ENCODE data around the gene PCCA.
"Not testable (repeated sequence)": the region's sequence is repeated elsewhere in the genome, so short reads cannot be mapped to it uniquely, and the experiment has no call there.

PCCA gene, protein sequence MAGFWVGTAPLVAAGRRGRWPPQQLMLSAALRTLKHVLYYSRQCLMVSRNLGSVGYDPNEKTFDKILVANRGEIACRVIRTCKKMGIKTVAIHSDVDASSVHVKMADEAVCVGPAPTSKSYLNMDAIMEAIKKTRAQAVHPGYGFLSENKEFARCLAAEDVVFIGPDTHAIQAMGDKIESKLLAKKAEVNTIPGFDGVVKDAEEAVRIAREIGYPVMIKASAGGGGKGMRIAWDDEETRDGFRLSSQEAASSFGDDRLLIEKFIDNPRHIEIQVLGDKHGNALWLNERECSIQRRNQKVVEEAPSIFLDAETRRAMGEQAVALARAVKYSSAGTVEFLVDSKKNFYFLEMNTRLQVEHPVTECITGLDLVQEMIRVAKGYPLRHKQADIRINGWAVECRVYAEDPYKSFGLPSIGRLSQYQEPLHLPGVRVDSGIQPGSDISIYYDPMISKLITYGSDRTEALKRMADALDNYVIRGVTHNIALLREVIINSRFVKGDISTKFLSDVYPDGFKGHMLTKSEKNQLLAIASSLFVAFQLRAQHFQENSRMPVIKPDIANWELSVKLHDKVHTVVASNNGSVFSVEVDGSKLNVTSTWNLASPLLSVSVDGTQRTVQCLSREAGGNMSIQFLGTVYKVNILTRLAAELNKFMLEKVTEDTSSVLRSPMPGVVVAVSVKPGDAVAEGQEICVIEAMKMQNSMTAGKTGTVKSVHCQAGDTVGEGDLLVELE

GRCh38 chr13:100088644-100089464, at the start of gene PCCA:
TSS of gene PCCA (plus strand) at chr13:100089093. CDS start at chr13:100089121, 28 bp downstream.
- TF ChIP-seq POLR2A (IDR thresholded peaks at IDR 0.05; ENCODE audit: low read length), result peak; percentile 31
- no peak for TF ChIP-seq GATA1 (IDR thresholded peaks at IDR 0.05; ENCODE audit: low read depth, low read length)
- peak; percentile 86 to 87 for DNase-seq

- TF ChIP-seq POLR2A (IDR thresholded peaks at IDR 0.05; ENCODE audit: low read length) (no peak), GATA1 (IDR thresholded peaks at IDR 0.05; ENCODE audit: low read depth, low read length) (no peak)
- no peak for DNase-seq
Observed at GRCh38 chr13:100039740-100040139, 49.2 kb upstream of the PCCA start.

DNA sequence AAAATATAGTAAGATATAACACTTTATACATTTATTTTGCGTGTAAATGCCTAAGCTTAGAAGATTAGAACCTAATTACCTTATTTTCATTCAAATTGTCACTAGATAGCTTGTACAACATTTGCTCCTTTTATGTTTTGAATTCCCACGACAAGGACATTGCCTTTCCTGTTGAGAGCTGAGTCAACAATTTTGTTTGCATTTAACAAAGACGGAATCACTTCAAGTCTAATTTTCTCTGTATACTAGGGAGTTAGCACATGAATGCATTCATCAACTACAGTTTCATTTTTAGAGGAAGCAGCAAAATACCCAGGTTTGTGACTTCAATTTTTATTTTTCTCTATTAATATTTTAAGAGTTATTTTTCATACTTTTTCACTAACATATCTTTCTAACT, 48.7 kb upstream of the PCCA start:
- no peak for DNase-seq

DNA sequence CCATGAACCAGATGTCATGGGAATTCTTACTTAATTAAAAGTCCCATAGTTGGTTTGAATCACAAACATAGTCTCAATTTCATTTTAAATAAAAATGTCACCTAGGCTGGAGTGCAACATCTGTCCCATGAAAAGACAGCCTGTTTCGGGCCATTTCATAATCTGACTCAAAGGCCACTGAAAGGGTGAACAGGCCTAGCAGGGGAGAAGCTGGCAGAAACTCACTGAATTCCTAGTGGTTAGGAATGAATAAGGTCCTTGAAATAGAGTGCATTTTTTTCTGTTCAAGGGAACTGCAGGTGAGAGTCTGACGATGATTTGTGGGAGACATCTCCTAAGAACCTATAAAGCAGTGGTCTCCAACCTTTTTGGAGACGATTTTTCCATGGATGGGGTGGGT, 44.0 kb upstream of the PCCA start:
- DNase-seq, result no peak

More for the DNA sequence above, 48.7 kb upstream of the PCCA start:
- no peak for TF ChIP-seq POLR2A (IDR thresholded peaks at IDR 0.05; ENCODE audit: low read length)
- TF ChIP-seq GATA1 (IDR thresholded peaks at IDR 0.05; ENCODE audit: low read depth, low read length), result no peak

DNA sequence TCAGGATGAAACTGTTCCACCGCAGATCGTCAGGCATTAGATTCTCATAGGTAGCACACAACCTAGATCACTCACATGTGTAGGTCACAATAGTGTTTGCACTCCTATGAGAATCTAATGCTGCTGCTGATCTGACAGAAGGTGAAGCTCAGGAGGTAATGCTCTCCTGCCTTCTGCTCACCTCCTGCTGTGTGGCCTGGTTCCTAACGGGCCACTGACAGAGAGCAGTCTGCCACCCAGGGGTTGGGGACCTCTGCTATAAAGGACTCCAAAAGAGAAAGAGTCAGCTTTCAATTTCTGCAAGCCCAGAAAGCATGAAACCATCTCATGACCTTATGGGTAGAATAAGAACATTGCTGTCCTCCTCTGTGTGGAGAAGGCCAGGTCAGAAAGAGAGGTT, 43.5 kb upstream of the PCCA start:
- TF ChIP-seq GATA1 (IDR thresholded peaks at IDR 0.05; ENCODE audit: low read depth, low read length), result no peak
- no peak for TF ChIP-seq POLR2A (IDR thresholded peaks at IDR 0.05; ENCODE audit: low read length)
- DNase-seq, result no peak

More for the DNA sequence above, 44.0 kb upstream of the PCCA start:
- TF ChIP-seq POLR2A (IDR thresholded peaks at IDR 0.05; ENCODE audit: low read length), result no peak
- no peak for TF ChIP-seq GATA1 (IDR thresholded peaks at IDR 0.05; ENCODE audit: low read depth, low read length)

DNA sequence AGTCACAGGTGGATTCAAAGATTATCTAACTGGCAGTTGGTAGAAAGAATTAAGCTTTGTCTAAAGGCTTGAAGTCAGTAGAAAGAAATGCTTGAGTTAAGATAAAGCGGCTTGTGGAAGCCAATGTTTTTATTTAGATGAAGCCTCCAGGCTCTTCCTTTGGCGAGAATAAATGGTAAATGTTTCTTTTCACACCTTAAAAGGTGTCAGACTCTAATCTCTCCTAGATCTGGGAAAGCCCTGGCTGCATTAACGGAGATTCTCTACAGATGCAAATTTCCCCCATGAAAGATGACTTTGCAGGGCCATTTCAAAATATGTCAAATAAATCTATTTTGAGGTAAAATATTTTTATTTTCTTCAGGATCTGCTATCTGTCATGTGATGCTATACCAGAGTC, 37.8 kb upstream of the PCCA start:
- TF ChIP-seq GATA1 (IDR thresholded peaks at IDR 0.05; ENCODE audit: low read depth, low read length) (no peak), POLR2A (IDR thresholded peaks at IDR 0.05; ENCODE audit: low read length) (no peak)
- DNase-seq, result no peak

DNA sequence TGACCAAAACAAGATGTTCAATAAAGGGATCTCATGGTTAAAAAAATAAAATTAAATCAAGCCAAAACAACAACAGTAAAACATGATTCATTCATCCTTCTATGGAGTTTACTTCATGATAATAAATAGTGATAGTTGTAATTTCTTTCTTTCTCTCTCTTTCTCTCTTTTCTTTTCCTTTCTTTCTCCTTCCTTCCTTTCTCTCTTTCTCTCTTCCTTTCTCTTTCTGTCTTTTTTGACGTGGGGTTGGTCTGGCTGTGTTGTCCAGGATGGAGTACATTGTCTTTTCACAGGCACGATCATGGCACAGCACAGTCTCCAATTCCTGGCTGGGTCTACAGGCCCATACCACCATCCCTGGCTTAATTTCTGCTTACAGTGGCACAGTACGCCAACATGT, 29.1 kb upstream of the PCCA start:
- DNase-seq, result no peak
- TF ChIP-seq GATA1 (IDR thresholded peaks at IDR 0.05; ENCODE audit: low read depth, low read length) (no peak), POLR2A (IDR thresholded peaks at IDR 0.05; ENCODE audit: low read length) (no peak)

DNA sequence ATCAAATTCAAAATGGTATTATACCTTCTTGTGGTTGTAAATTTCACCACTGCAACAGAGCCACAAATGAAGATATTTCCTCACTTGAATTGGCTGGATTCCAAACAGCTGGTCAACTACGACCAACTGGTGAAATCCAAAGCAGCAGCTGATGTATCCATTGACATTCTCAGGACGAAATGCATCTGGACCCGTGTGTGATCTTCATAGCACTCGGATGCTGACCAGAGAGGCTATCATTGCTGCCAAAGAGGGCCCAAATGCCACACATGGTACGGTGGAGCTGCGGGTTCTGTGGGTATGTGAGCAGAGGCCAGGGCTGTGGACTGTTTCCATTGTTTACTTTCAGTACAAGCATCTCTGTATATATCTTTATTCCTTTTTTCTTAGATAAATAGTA, 25.6 kb upstream of the PCCA start:
- TF ChIP-seq POLR2A (IDR thresholded peaks at IDR 0.05; ENCODE audit: low read length) (no peak), GATA1 (IDR thresholded peaks at IDR 0.05; ENCODE audit: low read depth, low read length) (no peak)
- no peak for DNase-seq

GRCh38 chr13:100063906-100064305, 25.0 kb upstream of the PCCA start:
- TF ChIP-seq POLR2A (IDR thresholded peaks at IDR 0.05; ENCODE audit: low read length), result no peak
- no peak for TF ChIP-seq GATA1 (IDR thresholded peaks at IDR 0.05; ENCODE audit: low read depth, low read length)
- DNase-seq, result no peak

DNA sequence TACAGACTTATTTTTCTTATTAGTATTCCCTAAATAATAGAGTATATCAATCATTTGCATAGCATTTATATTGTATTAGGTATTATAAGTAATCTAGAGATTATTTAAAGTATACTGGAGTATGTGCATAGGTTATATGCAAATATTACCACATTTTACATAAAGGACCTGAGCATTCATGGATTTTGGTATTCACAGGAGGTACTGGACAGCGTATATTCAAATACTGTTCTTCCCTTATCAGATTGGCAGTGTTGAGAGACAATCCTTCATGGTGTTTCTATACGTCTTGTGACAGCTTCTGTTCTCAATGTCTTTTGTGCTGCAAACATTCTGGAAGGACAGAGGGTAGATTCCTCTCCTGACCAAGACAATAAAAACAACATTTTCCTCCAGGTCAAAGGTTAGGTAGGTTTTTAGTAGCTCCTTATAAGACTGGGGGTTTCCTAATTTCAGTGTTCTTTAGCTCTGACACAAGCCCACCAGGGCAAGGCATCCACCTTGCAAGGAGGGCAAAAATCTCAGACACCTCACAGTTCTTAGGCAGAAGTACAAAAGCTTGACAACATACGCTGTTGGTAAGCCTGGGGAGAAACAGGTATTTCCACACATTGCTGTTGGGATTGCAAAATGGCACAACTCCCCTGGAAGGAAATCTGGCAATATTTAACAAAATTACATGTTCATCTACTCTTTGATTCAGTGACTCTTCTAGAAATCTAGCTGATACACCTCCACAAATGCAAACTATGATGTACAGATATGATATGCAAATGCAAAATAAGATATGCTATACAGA, 20.6 kb upstream of the PCCA start:
- TF ChIP-seq POLR2A (IDR thresholded peaks at IDR 0.05; ENCODE audit: low read length), result no peak
- no peak for TF ChIP-seq GATA1 (IDR thresholded peaks at IDR 0.05; ENCODE audit: low read depth, low read length)
- DNase-seq, result no peak

- no peak for DNase-seq
Observed at GRCh38 chr13:100069278-100069677, 19.6 kb upstream of the PCCA start.

GRCh38 chr13:100075700-100076587, 12.9 kb upstream of the PCCA start:
- TF ChIP-seq GATA1 (IDR thresholded peaks at IDR 0.05; ENCODE audit: low read depth, low read length) (no peak), POLR2A (IDR thresholded peaks at IDR 0.05; ENCODE audit: low read length) (no peak)
- no peak for DNase-seq

More at GRCh38 chr13:100069278-100069677, 19.6 kb upstream of the PCCA start:
- TF ChIP-seq GATA1 (IDR thresholded peaks at IDR 0.05; ENCODE audit: low read depth, low read length) (no peak), POLR2A (IDR thresholded peaks at IDR 0.05; ENCODE audit: low read length) (no peak)

DNA sequence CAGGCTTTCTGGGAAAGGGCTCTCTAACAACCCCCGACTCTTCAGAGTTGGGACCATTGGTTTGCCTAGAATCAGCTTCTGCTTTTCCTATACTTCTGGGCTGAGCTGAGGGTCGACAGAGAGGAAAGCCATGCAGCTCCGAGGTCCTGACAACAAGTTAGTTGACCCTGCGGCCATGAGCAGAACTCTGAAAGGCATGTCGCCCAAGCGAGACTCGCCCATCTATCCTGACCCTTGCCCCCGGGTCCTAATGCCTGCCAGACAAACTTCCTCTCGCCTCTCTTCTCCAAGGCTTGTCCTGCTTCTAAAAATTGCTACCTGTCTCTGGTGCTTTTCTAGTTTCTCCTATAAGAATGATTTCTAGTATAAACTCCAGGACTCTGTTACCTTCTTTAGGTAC, 9.9 kb upstream of the PCCA start:
- not testable (repeated sequence) for DNase-seq

GRCh38 chr13:100083401-100083800, 5.5 kb upstream of the PCCA start:
- not testable (repeated sequence) for DNase-seq

Measured in erythroblast (primary cell).